Endometrial microvascular endothelial cells (primary cell): Measurements from ENCODE around the gene PRCC. TPM values are rescaled to one million over a fixed set of nuclear protein-coding genes. Genes with fewer than 3 reads are reported as not detected.

ENCODE experiments used
- in situ Hi-C: cut with HindIII; loops from 2 replicates; pipeline ENCODE4 v1.10.0; 2017; ENCODE audit warnings: low sequenced_read_pairs, low pct_unique_long_range_greater_than_20kb; ENCODE audit errors: inconsistent ontology term
- total RNA-seq: library from RNA; depleted of rRNA; stranded (reverse); fragments of >200 nt; gene quantifications from one replicate; pipeline ENCODE4 v1.2.3, GENCODE V29; 2015; ENCODE audit errors: inconsistent ontology term

Gene PRCC
- total RNA-seq, 1 donor from 2014 or later, result 48.2 TPM

DNA sequence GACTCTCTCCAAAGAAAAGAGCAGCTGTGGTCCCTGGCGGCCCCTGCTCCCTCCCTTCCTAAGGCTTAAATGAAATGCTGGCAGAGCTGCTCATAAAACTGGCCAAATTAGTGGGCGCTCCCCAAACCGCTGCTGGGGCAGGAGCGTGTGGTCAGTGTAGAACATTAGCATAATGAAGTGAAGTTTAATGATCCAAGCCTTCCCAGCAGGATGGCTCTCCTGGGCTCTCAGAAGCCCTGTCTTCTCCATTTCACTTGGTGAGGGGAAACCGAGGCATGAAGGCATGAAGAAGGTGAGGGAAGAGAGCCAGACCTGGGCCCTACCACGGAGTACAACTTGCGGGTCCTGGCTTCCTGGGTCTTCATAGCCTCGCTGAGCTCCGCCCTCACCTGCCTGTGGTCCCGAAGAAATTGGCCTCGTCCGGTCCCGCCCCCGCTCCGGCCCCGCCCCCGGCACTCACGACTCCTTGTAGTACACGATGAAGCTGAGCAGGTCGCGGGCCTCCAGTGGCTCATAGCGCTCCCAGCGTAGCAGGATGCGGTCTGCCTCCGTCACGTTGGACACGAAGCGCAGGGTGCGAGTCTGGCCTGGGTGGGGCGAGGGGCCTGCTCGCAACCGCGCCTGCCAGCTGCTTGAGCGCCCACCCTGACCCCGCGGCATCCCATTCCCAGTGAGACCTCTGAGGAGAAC lies 81.3 kb downstream of the PRCC start:
- in situ Hi-C loops, result no loop called here

DNA sequence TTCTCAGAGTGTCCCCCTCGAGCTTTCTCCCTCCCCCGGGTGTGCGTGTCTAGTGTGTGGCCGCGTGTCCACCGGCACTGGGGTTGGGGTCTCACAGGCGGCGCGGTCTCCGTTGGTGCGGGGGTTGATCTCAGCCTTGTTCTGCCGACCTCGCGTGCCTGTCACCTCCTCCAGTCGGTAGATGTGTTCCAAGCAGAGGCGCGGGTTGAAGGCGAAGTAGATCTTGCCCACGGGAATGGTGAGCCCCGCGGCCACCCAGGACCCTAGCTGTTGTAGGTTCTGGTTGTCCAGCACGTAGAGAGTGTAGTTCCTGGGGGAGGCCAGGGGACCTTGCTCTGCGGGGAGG lies 81.8 kb downstream of the PRCC start:
- in situ Hi-C loops, result no loop called here

Other genes with a start within 250 kb of the PRCC start
- gene IQGAP3, start 195.0 kb upstream of the PRCC start, total RNA-seq, result 39.4 TPM
- not detected for gene TTC24, start 187.8 kb upstream of the PRCC start, total RNA-seq
- 92.0 TPM for gene NAXE, start 175.8 kb upstream of the PRCC start, total RNA-seq
- gene GPATCH4, start 166.1 kb upstream of the PRCC start, total RNA-seq, result 12.9 TPM
- not detected for gene HAPLN2, start 148.1 kb upstream of the PRCC start, total RNA-seq
- not detected for gene BCAN, start 125.4 kb upstream of the PRCC start, total RNA-seq
- gene NES, start 90.1 kb upstream of the PRCC start, total RNA-seq, result 239 TPM
- gene CRABP2, start 62.0 kb upstream of the PRCC start, total RNA-seq, result not detected
- gene METTL25B, start 39.1 kb upstream of the PRCC start, total RNA-seq, result 3.1 TPM
- 21.4 TPM for gene ISG20L2, start 38.8 kb upstream of the PRCC start, total RNA-seq
- gene MRPL24, start 26.4 kb upstream of the PRCC start, total RNA-seq, result 87.7 TPM
- gene HDGF, start 15.9 kb upstream of the PRCC start, total RNA-seq, result 299 TPM
- 0.19 TPM for gene SH2D2A, start 49.3 kb downstream of the PRCC start, total RNA-seq
- gene INSRR, start 91.6 kb downstream of the PRCC start, total RNA-seq, result not detected
- gene NTRK1, start 93.3 kb downstream of the PRCC start, total RNA-seq, result not detected
- 50.3 TPM for gene PEAR1, start 126.2 kb downstream of the PRCC start, total RNA-seq
- gene LRRC71, start 153.1 kb downstream of the PRCC start, total RNA-seq, result not detected